HG03025 (cell line): Measurements from ENCODE around the gene PRKCE.
"Not testable (repeated sequence)": the region's sequence is repeated elsewhere in the genome, so short reads cannot be mapped to it uniquely, and the experiment has no call there.

Experiments used
- ATAC-seq: cut with Tn5 transposase; IDR thresholded peaks from one replicate; pipeline ENCODE4 v1.9.1; 2021; ENCODE audit warnings: mild to moderate bottlenecking, moderate library complexity; ENCODE audit not compliant: unreplicated experiment, low FRiP score

Gene PRKCE

GRCh38 chr2:45695480-45696007 is 44.1 kb downstream of the PRKCE start:
- ATAC-seq, result not testable (repeated sequence)

- no peak for ATAC-seq
Measured at GRCh38 chr2:45696708-45697107, 45.2 kb downstream of the PRKCE start.

- ATAC-seq, result no peak
Measured at GRCh38 chr2:45697190-45697589, 45.7 kb downstream of the PRKCE start.

DNA sequence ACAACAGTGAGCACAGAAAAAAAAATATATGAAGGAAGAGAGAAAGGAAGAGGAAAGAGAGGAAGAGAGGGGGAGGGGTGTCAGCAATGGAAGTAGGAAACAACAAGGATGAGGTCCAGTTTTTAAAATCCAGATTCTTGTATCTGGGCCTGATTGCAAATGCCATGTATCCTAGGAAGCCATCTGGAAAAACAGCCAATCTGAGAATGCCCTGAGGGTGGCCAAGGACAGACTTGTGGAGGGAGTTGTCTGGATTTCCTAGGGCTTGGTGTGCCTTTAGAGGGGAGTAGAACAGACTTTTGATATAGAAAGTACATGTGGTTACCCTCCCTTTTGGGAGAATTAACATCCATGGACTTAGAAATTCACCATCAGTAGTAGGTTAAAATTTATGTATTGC is 47.1 kb downstream of the PRKCE start:
- ATAC-seq, result no peak

DNA sequence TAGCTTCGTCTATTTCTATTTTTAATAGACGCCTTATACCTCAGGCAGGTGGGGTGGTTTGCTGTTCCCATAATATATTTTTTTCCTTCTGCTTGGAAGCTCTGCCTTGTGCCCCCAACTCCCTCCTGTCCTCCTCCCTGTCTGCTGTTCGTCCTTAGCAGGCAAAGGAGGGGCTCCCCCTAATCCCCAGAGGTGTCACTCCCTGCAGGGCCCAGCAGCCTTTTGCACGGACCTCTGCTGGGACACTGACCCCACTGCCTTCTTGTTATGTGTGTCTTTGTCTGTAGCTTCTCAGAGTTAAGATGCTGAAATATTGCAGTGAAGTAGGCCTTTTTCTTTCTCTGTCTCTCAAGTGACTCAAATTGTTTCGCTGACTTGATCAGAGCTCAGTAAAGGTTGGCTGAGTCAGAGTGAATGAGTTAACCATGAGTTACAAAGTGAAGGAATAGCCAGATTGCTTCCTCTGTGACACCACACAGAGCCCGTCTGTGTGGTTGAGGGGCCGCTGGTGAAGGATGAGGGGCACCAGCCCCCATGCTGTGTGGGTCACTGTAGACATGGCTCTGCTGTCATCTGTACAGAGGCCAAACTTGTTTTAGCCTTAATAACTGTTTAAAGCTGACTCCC is 47.7 kb downstream of the PRKCE start:
- no peak for ATAC-seq

DNA sequence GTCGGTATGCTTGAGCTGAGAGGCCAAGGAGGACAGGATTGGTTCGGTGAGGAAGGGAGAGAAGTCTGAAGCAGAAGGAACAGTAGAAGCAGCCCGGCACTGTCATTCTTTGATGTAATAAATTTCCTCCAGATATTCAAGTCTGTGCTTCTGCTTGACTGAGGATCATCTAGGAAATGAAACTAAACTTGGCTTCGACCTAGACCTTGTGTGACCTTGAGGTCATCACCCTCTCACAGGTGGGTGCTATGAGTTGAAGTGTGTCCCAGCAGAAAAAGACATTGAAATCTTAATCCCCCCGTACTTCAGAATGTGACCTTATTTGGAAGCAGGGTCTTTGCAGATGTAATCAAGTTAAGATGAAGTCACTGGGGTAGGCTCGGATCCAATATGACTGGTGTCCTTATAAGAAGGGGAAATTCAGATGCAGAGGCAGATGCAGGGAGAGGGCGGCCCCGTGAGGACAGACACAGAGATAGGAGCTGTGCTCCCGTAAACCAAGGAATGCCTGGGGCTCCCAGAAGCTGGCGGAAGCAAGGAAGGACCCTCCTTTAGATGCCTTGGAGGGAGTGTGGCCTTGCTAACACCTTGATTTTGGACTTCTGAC is 49.0 kb downstream of the PRKCE start:
- no peak for ATAC-seq

DNA sequence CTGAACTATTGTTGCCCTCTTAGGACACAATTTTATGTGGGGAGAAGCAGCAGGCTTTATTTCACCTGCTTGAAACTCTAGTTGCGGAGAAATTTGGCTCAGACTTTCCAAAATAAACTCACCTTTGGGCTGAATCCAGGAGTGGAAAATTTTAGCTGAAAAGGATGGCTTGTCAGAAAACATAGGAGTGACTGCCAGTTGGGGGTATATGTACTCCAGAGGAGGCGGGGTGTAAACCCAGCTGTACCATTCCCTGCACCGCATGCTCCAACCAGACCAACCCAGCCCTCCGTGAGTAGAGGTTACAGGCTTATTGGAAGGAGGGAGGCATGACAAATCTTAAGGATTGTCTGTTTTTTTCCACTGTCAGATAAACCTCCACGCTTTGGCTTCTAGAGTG is 53.8 kb downstream of the PRKCE start:
- no peak for ATAC-seq

DNA sequence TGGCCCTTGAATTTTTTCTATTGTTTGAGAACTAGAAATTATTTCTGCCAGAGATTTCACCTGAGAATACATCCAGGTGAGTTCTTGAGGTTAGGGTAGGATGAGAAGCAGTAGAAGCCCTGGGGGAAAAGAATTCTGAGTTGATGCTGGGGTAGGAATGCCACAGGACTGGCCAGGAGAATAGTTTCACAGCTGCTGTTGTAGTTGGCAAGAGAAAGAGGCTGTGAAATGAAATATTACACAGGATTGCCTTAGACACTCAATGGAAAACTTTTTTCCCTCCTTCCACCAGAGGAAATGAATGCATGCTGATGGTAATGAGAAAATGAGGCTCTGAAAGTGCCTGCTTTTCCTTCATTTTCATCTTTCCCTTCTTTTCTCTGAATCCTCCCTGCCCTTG is 54.6 kb downstream of the PRKCE start:
- ATAC-seq, result no peak

- ATAC-seq, result no peak
Measured at GRCh38 chr2:45707006-45707405, 55.5 kb downstream of the PRKCE start.

DNA sequence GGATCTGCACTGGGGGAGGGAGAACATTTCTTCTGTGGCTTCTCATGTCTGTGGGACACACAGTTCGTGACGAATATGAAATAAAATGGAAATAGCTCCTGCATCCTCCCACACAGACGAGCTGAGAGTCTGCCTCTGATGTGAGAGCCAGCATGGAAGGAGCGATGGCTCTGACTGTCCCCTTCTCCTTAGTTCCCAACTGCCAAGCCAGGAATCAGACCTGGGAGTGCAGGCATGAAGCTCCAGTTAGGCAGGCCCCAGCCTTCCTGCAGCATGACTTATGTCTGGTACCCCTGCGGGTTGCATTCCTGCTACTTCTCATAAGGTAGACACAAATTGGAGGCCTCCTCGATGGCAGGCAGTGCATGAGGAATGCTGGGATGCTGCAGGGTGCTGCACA is 56.2 kb downstream of the PRKCE start:
- ATAC-seq, result no peak

DNA sequence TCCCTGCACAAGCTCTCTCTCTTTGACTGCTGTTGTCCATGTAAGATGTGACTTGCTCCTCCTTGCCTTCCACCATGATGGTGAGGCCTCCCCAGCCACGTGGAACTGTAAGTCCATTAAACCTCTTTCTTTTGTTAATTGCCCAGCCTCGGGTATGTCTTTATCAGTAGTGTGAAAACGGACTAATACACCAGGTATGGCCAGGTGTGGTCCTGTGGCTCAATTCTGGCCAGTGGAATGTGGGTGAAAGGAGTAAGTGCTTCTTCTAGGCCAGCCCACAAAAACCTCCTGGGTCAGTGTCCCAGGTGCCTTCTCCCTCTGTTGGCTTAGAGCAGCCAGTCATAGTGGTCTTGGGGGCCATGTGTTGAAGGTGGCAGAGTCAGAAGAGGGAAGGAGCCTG is 57.0 kb downstream of the PRKCE start:
- no peak for ATAC-seq

- no peak for ATAC-seq
Measured at GRCh38 chr2:45709137-45709536, 57.7 kb downstream of the PRKCE start.

GRCh38 chr2:45710468-45710867 is 59.0 kb downstream of the PRKCE start:
- no peak for ATAC-seq

DNA sequence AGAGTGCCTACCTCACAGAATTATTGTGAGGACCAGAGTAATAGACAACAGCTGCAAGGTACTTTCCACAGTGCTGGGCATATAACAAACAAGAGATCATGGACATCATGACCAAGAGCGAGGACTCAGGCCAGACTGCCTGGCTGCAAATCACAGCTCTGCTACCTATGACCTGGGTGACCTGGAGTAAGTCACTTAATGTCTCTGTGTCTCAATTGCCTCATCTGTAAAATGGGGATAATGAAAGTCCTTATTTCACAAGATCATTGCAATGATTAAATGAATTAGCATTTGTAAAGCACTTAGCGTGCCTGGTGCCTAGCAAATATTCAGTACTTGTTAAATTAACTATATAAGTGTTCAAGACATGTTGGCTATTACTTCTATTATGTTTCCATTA is 59.7 kb downstream of the PRKCE start:
- no peak for ATAC-seq

- ATAC-seq, result no peak
Measured at GRCh38 chr2:45712570-45712969, 61.1 kb downstream of the PRKCE start.

DNA sequence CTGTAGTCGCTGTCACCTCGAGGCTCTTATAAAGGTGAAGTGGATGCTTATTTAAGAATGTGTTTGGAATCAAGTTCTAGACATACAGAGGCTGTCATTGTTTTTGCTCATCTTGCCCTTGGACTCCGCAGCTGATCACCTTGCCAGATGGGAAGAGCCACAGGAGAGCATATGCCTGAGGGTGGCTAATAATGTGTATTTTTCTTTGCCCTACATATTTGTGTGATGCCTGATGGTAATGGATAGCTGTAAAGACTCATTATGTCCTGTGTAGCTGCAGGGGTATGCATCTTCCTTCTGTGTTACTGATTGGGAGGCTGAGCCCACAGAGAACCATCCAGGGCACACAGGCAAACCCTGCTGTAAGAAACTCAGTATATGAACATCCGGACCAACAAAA is 61.7 kb downstream of the PRKCE start:
- ATAC-seq, result no peak

DNA sequence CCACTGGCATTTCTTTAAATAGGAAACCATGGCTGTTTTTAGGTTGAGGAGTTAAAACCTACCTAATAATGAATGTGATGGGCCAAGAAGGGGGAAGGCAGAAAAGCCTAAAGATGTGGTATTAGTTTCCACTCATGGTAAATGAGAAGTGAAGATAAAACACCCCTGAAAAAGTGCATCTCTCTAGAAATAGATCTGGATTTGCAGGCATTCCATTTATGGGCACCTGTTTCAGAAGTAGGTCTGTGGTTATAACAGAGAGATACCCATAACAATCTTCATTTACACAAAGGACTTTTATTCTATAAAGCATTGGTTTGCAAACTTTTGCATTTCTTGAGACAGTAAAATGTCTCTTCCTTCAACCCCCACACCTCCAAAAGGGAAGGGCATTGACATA is 62.1 kb downstream of the PRKCE start:
- no peak for ATAC-seq

- ATAC-seq, result no peak
Measured at GRCh38 chr2:45714679-45715078, 63.2 kb downstream of the PRKCE start.

DNA sequence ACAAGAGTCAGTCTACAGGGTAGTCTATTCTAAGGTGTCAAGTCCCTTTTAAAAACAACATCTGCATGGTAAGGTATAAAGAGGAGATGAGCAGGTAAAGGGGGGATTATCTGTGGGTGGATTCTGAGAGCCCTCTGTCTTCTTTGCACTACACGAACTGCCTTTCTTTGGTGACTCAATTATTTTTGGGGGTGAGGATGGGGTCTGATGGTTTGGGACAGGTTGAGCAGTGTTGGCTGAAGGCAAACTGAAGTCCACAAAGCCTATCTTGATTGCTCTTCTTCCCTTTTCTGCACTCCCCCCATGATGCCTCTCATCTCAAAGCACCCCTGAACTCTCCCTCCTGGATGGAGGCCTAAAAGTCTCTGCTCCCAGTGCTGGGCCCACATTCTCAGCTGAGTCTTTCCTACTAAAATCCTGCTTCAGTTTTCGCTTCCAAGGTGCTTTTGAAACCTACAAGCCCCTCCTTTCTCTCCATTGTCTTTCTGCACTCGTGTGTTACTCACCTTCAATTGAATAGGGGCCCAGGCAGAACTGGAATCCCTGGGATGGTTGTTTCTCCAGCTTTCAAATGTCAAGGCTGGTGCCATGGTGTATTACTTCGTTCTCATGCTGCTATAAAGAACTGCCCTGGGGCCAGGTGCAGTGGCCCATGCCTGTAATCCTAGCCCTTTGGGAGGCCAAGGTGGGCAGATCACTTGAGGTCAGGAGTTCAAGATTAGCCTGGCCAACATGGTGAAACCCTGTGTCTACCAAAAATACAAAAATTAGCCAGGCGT is 64.3 kb downstream of the PRKCE start:
- no peak for ATAC-seq

DNA sequence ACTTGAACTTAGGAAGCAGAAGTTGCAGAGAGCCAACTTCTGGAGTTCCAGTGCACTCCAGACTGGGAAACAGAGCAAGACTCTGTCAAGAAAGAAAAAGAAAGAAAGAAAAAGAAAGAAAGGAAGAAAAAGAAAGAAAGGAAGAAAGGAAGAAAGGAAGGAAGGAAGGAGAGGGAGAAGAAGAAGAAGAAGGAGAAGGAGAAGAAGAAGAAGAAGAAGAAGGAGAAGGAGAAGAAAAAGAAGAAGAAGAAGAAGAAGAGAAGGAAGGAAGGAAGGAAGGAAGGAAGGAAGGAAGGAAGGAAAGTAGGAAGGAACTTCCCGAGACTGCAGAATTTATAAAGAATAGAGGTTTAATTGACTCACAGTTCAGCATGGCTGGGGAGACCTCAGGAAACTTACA is 65.0 kb downstream of the PRKCE start:
- ATAC-seq, result not testable (repeated sequence)

DNA sequence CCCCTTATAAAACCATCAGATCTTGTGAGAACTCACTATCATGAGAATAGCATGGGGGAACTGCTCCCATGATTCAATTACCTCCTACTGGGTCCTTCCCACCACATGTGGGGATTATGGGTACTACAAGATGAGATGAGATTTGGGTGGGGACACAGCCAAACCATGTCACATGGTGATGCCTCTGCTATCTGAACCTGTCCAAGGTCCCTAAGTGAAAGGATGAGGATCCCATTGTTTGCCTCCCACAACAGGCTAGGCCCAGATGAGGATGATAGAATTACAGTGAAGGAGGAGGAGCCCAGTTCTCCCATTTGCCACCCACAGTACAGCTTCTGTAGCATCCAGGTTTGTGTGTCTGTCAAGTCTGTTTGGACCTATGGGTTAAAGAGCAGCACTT is 65.4 kb downstream of the PRKCE start:
- ATAC-seq, result no peak

DNA sequence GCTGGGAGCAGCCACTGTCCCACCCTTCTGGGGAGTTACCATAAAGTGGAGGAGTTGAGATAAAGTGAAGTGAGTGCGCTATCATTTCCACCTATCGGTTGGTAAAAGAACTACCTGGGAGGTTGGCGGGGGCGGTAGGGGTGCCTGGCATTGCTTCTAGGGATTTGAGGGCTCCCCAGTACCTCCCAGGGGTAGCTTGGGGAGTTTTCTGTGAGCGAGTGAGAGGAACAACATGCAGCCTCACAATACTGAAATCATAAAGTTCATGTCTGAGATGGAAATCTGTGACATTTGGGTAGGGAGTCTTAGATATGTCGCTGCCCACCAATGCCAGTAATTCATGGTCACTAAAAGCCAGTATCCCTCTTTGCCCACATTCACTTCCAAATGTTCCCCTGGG is 68.7 kb downstream of the PRKCE start:
- no peak for ATAC-seq
